A673 (cell line): ENCODE measurements around the gene TTLL12.

ENCODE experiments used
- EZH2 ChIP-seq: fragments of 200-600 bp; sonication (generic); IDR thresholded peaks from 2 replicates; pipeline ENCODE4 v1.6.1; 2017; ENCODE audit warnings: borderline replicate concordance, low read depth, mild to moderate bottlenecking, mixed read lengths, antibody characterized with exemption, low read length; ENCODE audit not compliant: poor library complexity, severe bottlenecking
- TF ChIP-seq, protein P1 (sequence below): fragments of 300-800, 200-600 bp; sonication (generic); conservative IDR thresholded peaks from 2 replicates; pipeline ENCODE4 v1.5.1; 2017; ENCODE audit warnings: low read depth, mild to moderate bottlenecking, antibody characterized with exemption, low read length, moderate library complexity, mixed read lengths

DNA sequence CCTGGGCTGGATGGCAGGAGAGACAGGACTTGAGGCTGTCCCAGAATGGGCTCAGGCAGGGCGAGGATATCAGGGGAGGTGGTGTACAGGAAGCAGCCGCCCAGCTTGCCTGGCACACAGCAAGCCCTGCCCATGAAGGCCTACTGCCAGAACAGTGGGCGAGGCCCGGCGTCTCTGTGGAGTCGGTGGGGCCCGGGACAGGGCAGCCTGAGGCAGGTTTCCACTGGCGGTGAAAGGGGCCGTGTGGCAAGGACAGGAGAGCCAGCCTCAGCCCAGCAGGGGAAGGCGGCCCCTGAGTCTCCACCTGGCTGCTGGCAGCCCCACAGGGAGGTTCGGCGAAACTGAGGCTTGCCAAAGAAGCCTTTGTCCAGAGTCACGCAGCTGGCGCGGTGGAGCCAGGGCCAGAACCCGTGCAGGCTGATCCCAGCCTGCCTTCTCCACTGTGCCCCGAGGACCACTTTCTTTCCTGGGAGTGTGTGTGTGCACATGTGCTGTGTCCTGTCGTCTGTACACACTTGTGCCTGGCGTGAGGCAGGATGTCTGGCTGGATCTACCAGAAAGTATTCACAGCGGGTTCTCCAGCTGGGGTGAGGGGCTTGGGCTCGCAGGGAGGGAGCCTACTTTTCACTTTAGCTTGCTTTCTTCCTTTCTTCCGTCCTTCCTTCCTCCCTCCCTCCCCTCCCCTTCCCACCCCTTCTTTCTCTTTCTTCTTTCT is 34.4 kb downstream of the TTLL12 start:
- TF ChIP-seq, protein P1, sequence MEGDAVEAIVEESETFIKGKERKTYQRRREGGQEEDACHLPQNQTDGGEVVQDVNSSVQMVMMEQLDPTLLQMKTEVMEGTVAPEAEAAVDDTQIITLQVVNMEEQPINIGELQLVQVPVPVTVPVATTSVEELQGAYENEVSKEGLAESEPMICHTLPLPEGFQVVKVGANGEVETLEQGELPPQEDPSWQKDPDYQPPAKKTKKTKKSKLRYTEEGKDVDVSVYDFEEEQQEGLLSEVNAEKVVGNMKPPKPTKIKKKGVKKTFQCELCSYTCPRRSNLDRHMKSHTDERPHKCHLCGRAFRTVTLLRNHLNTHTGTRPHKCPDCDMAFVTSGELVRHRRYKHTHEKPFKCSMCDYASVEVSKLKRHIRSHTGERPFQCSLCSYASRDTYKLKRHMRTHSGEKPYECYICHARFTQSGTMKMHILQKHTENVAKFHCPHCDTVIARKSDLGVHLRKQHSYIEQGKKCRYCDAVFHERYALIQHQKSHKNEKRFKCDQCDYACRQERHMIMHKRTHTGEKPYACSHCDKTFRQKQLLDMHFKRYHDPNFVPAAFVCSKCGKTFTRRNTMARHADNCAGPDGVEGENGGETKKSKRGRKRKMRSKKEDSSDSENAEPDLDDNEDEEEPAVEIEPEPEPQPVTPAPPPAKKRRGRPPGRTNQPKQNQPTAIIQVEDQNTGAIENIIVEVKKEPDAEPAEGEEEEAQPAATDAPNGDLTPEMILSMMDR: no peak
- TF ChIP-seq EZH2: no peak
